Breast epithelium (tissue), 3 donors: ENCODE data around the gene DNAJB13.

Experiments
- POLR2A ChIP-seq: fragments of 450-650 bp; IDR thresholded peaks from one replicate; pipeline ENCODE4 v1.6.1; 2016; ENCODE audit warnings: antibody characterized with exemption, mild to moderate bottlenecking, moderate library complexity
- TF ChIP-seq, protein P1 (sequence below), 3 donors: fragments of 450-650 bp; IDR thresholded peaks; one replicate each; pipeline ENCODE4 v1.5.1; 2016 to 2017; ENCODE audit warnings: antibody characterized with exemption in 3 of 3, mild to moderate bottlenecking in 3 of 3, moderate library complexity in 3 of 3

DNA sequence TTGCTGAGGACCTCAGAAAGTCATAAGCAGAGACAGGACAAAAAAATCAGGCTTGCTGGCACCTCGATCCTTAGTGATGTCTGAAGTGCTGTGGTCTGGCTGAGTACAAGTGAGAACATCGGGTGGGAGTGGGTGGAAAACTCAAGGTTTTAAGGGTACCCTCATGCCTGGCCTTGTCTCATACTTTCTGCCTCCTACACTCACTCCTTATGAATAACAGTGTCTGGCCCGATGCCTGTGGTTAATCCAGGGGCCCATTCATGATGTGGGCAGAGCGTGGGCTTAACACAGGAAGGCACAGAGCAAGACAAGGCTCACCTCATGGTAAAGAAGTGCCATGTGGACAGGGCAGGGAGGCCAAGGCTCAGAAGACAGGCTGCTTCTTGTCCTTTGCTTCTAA, 69.0 kb downstream of the DNAJB13 start:
- TF ChIP-seq, protein P1, sequence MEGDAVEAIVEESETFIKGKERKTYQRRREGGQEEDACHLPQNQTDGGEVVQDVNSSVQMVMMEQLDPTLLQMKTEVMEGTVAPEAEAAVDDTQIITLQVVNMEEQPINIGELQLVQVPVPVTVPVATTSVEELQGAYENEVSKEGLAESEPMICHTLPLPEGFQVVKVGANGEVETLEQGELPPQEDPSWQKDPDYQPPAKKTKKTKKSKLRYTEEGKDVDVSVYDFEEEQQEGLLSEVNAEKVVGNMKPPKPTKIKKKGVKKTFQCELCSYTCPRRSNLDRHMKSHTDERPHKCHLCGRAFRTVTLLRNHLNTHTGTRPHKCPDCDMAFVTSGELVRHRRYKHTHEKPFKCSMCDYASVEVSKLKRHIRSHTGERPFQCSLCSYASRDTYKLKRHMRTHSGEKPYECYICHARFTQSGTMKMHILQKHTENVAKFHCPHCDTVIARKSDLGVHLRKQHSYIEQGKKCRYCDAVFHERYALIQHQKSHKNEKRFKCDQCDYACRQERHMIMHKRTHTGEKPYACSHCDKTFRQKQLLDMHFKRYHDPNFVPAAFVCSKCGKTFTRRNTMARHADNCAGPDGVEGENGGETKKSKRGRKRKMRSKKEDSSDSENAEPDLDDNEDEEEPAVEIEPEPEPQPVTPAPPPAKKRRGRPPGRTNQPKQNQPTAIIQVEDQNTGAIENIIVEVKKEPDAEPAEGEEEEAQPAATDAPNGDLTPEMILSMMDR (IDR thresholded peaks at IDR 0.05): no peak
- no peak for TF ChIP-seq POLR2A
